Liver (tissue), 3 donors: Measurements from ENCODE around the gene SCARB1.

ENCODE experiments used
- ATF3 ChIP-seq: IDR thresholded peaks from 2 replicates; pipeline ENCODE4 v1.6.1; 2016; ENCODE audit warnings: antibody characterized with exemption
- CTCF ChIP-seq: fragments of 150-350 bp; IDR thresholded peaks from 2 replicates; pipeline ENCODE4 v1.5.1; 2017; ENCODE audit warnings: improper control_type of control experiment, low read depth, low read length; ENCODE audit not compliant: missing input control
- JUND ChIP-seq, 2 donors: IDR thresholded peaks; 2 replicates each; pipeline ENCODE4 v1.6.1; 2016; ENCODE audit warnings: antibody characterized with exemption in 2 of 2
- MAX ChIP-seq: IDR thresholded peaks from 2 replicates; pipeline ENCODE4 v1.6.1; 2016; ENCODE audit warnings: antibody characterized with exemption
- REST ChIP-seq: IDR thresholded peaks from 2 replicates; pipeline ENCODE4 v1.6.1; 2016; ENCODE audit warnings: antibody characterized with exemption, mild to moderate bottlenecking
- YY1 ChIP-seq: IDR thresholded peaks from 2 replicates; pipeline ENCODE4 v1.6.1; 2016; ENCODE audit warnings: antibody characterized with exemption, mild to moderate bottlenecking
- donor health status: healthy.
- donor health status: healthy.

GRCh38 chr12:124757329-124757728, 106.3 kb downstream of the SCARB1 start:
- TF ChIP-seq CTCF: no peak
- no peak for TF ChIP-seq JUND (IDR thresholded peaks at IDR 0.05)
- TF ChIP-seq MAX: no peak
- TF ChIP-seq REST: no peak
- no peak for TF ChIP-seq ATF3
- TF ChIP-seq YY1: no peak
